GM19099 (cell line): ENCODE measurements around the gene ROBO2.

Experiments used
- POLR2A ChIP-seq: IDR thresholded peaks from 3 replicates; pipeline ENCODE4 v1.6.1; 2011; ENCODE audit warnings: low read depth; ENCODE audit not compliant: insufficient read length; ENCODE audit errors: extremely low read depth

The ROBO2 gene

DNA sequence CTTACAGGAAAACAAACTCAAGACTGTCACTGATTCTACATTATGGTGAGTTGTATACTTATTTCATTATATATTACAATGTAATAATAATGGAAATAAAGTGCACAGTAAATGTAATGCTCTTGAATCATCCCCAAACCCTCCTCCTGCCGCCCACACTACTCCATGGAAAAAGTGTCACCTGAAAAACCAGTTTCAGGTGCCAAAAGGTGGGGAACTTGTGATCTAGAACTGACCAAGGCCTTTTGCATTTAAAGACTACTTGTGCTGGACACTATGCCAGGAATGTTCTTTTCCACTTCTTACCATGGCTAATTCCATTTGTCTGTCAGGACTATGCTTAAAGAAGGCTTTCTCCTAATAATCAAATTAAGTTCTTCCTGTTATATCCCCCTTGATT is 32.3 kb downstream of the ROBO2 start:
- no peak for TF ChIP-seq POLR2A

DNA sequence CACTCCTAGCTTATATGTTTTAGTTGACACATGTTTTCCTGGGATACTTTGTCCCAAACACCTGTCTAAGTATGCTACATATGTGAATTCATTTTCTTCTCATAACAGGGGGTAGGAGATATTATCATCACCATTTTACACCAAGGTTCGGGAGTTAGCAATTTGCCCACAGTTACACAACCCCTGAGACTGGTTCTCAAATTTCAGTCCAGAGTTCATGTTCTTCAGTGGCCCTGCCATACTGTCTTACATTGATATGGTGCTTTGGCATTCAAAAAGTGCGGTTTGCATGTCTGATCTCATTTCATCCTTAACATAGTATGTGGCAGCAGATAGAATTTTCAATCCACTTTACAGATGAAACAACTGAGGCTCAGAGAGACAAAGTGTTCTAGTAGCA is 38.4 kb downstream of the ROBO2 start:
- TF ChIP-seq POLR2A = no peak

DNA sequence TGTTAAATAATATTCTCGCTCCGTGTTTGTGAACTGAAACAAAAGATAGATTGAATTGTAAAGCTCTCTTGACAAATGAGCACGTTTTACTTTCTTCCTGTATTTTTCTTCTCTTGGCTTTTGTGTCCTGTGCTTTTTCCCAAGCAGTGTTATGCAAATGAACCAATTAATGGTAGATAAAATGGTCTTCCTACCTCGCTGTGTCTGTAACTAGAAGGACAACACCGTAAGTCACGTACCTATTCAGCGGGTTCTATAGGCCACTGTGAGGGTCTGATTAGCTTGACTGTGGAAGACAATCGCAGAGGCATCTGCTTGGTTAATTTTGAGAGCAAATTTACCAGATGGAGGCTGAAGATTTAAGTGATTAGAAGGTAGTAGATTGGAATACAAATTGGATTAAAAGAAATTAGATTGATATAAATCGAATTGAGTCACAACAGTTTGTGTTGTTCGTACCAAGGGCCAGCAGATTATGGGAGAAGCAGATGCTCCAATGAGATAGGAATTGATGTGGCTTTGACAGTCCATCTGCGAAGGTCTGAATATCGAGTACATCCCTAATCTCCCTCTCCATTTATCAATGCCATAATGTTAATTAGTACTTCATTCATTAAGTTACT is 40.2 kb downstream of the ROBO2 start:
- no peak for TF ChIP-seq POLR2A

DNA sequence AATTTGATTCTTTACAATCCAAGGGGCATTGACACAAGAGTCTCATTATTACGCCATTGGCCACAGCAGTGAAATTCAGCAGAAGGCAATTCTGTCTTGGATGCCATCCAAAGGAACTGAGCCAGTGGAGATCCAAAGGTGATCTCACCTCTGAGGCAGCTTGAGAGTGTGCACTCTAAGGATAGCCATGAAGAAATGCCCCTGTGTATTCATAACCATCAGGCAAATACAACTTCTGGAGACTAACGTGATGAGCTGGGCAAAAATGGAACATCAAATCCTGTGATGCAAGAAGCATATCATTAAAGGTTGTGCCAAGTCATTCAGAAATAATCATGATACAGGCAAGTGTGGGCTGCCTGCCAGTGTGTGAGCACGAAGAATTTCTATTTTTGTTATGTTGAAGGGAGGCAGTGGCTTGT is 41.4 kb downstream of the ROBO2 start:
- no peak for TF ChIP-seq POLR2A

DNA sequence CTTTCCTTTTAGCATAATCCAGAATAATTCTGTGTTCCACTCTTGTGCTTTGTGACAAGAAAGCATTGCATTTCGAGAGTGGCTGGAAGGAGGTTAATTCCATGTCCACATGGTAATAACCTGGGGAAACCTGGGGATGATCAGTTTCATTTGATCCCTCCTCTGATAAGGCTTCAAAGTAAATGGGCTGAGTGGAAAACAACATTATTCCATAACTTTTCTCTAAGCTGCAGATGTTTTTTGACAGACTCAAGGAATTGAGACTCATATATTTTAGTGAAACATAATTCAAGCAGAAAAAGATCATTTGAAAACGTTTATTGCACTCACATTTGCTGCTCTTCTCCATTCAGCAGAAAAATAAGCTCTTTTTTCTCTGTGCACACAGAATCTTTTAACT is 44.6 kb downstream of the ROBO2 start:
- no peak for TF ChIP-seq POLR2A

GRCh38 chr3:77086408-77086807 is 46.5 kb downstream of the ROBO2 start:
- TF ChIP-seq POLR2A = no peak

DNA sequence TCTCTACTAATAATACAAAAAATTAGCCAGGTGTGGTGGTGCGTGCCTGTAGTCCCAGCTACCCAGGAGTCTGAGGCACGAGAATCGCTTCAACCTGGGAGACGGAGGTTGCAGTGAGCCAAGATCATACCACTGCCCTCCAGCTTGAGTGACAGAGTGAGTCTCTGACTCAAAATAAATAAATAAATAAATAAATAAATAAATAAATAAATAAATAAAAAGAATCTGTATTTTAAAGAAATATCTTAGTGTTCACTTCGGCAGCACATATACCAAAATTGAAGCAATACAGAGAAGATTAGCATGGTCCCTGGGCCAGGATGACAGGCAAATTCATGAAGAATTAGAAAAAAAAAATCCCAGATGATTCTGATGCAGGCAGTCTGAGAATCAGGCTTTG is 51.9 kb downstream of the ROBO2 start:
- no peak for TF ChIP-seq POLR2A

DNA sequence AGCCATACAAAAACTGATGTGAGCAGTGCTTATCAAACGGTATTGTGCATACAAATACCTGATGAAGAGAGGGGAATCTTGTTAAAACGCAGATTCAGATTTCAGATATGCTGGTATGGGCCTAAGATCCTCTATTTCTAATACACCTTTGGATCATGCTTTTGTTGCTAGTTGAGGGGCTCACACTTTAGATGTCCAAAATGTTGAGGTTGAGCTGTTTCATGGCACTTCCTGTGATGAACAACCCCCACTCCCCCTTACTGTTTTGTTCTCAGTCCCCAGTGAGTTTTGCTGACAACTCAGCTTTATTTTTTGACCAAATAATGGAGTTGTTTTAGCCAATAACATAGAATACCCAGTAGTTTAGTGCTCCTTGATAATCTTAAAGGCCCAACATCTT is 53.2 kb downstream of the ROBO2 start:
- no peak for TF ChIP-seq POLR2A

GRCh38 chr3:77096145-77096544 is 56.2 kb downstream of the ROBO2 start:
- TF ChIP-seq POLR2A = no peak

DNA sequence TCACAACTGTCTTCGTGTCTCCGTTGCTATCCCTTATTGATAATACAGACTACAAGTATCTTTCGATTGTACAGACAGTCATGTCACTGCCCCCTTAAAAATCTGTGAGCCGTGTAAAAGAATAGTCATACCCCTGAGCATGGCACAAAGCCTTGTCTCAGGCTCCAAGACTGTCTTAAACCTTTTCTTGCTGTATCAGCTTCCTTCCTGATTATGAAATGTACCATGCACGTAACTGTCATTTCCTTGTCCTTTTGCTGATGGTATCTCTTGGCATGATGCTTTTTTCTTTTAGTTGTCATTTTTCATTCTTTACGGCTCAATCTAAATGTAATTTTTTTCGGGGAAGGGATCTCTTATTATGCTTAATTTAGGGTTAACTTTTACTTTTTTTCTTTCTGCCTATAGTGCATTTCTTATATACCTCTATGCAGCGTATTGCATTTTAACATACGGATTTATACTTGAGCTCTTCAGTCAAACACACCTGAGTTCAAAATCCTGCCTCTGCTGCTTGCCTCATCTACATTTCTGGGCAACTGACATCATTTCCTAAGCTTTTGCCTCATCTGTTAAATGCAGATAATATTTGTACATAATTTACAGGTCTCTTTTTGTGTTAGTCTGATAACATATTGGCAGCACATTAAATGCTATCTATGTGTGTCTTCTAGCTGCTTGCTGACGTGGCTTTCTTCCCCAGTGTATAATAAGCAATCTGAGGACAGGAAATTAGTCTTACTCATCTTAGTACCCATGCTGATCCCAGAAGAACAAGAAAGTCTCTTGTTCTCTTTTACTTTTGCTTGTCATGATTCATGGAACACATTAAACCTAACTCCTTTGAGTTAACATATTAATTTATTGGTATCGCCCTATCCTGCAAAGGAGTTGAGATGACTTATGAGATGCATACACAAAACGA is 57.3 kb downstream of the ROBO2 start:
- TF ChIP-seq POLR2A = no peak

GRCh38 chr3:77102951-77103769 is 63.3 kb downstream of the ROBO2 start:
- no peak for TF ChIP-seq POLR2A

- TF ChIP-seq POLR2A = no peak
Observed at GRCh38 chr3:77122652-77123051, 82.8 kb downstream of the ROBO2 start.

DNA sequence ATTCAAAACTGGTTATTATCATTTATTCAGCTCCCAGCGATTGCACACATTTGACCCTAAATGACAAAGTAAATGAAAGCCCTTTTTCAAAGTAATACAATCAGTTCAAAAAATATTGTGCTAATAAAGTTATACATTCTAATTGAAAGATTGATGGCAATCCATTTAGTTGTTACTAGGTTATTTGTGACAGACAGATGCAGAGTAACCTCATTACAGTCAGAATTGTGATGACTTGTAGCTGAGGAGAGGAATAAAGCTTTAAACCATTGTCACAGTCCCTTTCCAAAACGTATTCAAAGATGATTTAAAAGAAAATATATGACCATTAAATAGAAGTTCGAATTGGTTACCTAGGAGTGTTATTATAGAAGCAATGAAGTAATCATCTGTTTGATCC is 86.1 kb downstream of the ROBO2 start:
- no peak for TF ChIP-seq POLR2A

DNA sequence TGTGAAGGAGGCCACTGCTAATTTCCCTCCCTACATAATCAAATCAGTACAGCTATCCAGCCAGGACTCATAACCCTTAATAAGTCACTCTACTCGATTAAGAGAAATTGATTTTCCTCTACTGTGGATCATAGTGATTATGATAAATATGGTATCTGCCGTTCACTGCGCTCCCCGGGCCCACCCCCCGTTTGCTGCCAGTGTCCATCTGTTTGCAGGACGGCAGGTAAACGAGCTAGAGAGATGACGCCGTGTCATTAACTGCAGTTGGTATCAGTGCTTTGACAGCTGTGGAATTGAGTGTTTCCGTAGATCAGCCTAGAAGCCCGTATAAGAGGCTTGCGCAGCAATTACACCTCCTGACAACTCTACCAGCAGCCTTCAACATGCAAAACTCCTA is 94.9 kb downstream of the ROBO2 start:
- TF ChIP-seq POLR2A = no peak

- TF ChIP-seq POLR2A = no peak
Observed at GRCh38 chr3:77137559-77137958, 97.7 kb downstream of the ROBO2 start.
